22Rv1 (cell line): ENCODE data around the gene SMYD1.

Experiments used
- ZFX ChIP-seq: fragments of 450-650 bp; IDR thresholded peaks from 2 replicates; pipeline ENCODE4 v1.6.1; 2017; ENCODE audit warnings: antibody characterized with exemption, borderline replicate concordance
- TF ChIP-seq, protein P1 (sequence below): fragments of 450-650 bp; IDR thresholded peaks from 2 replicates; pipeline ENCODE4 v1.5.1; 2017; ENCODE audit warnings: mild to moderate bottlenecking

DNA sequence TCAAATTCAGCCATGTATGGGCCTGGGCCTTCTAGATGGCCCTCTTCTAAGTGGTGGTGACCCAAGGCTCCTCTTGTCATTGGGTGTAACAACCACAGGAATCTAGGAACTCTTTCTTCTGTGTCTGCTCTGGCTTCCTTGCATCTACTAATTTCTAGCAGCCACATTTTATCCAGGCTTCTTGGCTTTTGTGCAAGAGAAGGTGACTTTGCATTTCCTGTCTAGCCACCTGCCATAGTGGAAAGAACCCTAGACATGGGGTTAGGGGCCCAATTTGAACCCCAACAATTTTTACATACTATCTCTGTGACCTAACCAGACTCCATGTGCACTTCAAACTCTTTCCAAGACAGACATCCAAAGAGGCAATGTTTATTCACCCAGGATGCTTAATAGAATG lies 25.1 kb downstream of the SMYD1 start:
- TF ChIP-seq, protein P1, sequence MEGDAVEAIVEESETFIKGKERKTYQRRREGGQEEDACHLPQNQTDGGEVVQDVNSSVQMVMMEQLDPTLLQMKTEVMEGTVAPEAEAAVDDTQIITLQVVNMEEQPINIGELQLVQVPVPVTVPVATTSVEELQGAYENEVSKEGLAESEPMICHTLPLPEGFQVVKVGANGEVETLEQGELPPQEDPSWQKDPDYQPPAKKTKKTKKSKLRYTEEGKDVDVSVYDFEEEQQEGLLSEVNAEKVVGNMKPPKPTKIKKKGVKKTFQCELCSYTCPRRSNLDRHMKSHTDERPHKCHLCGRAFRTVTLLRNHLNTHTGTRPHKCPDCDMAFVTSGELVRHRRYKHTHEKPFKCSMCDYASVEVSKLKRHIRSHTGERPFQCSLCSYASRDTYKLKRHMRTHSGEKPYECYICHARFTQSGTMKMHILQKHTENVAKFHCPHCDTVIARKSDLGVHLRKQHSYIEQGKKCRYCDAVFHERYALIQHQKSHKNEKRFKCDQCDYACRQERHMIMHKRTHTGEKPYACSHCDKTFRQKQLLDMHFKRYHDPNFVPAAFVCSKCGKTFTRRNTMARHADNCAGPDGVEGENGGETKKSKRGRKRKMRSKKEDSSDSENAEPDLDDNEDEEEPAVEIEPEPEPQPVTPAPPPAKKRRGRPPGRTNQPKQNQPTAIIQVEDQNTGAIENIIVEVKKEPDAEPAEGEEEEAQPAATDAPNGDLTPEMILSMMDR = no peak
- no peak for TF ChIP-seq ZFX
